ENCODE data around the gene TMEM86B. TPM values are rescaled to one million over a fixed set of nuclear protein-coding genes. Genes with fewer than 3 reads are reported as not detected.

TMEM86B gene
- total RNA-seq, 1 experiment from 2014 or later: 1.8 TPM

- no peak for DNase-seq (ENCODE audit: low read depth in 1 of 2, low spot score in 2 of 2)
- Histone ChIP-seq H3K9me3 (replicated peaks) (0 out of 2 replicates have a peak, but pooled peaks cover 2% of the 10 kb centered on the region), H3K27me3 (replicated peaks) (no peaks in the 10 kb centered on the region), H3K4me3 (no peak overlapping the region), H3K27ac (no peak overlapping the region), H3K36me3 (peaks cover 4% of the 10 kb centered on the region; the same call in 1 of the 2 replicates), H3K4me1 (replicated peaks) (peaks cover 6% of the 10 kb centered on the region)
Observed at GRCh38 chr19:55264531-55264930, 36.0 kb upstream of the TMEM86B start.

- Histone ChIP-seq H3K9me3 (replicated peaks) (0 out of 2 replicates have a peak, but pooled peaks cover 2% of the 10 kb centered on the region), H3K4me1 (replicated peaks) (peaks cover 13% of the 10 kb centered on the region), H3K36me3 (peaks cover 7% of the 10 kb centered on the region), H3K27me3 (replicated peaks) (no peaks in the 10 kb centered on the region), H3K4me3 (no peak overlapping the region), H3K27ac (no peak overlapping the region)
- no peak for DNase-seq (ENCODE audit: low read depth in 1 of 2, low spot score in 2 of 2)
Observed at GRCh38 chr19:55262359-55262758, 33.8 kb upstream of the TMEM86B start.

GRCh38 chr19:55261671-55262126, 33.1 kb upstream of the TMEM86B start:
- peaks cover 18% of the 10 kb centered on the region for H3K4me1 ChIP-seq (replicated peaks)
- H3K4me3 ChIP-seq: no peak overlapping the region
- H3K27ac ChIP-seq: no peak overlapping the region
- DNase-seq (ENCODE audit: low read depth in 1 of 2, low spot score in 2 of 2): no peak
- no peaks in the 10 kb centered on the region for H3K27me3 ChIP-seq (replicated peaks)
- peaks cover 12% of the 10 kb centered on the region for H3K36me3 ChIP-seq
- 0 out of 2 replicates have a peak, but pooled peaks cover under 1% of the 10 kb centered on the region for H3K9me3 ChIP-seq (replicated peaks)

GRCh38 chr19:55259540-55260210, 31.1 kb upstream of the TMEM86B start:
- Histone ChIP-seq H3K4me3 (peak overlapping the region; percentile 82), H3K27ac (peak overlapping the region; percentile 62), H3K9me3 (replicated peaks) (no peaks in the 10 kb centered on the region), H3K27me3 (replicated peaks) (no peaks in the 10 kb centered on the region), H3K36me3 (peaks cover 32% of the 10 kb centered on the region), H3K4me1 (replicated peaks) (peaks cover 18% of the 10 kb centered on the region)
- no peak for DNase-seq (ENCODE audit: low read depth in 1 of 2, low spot score in 2 of 2)

- peak within 1 kb of the TSS; percentile 62 for H3K27ac ChIP-seq
Observed at GRCh38 chr19:55258828-55259539, 30.4 kb upstream of the TMEM86B start, which contains the start of gene PPP6R1. Gene PPP6R1 (minus strand): TSS chr19:55259017. CDS start chr19:55247103, 11,914 bp downstream.

GRCh38 chr19:55258476-55258827, 29.9 kb upstream of the TMEM86B start:
- Histone ChIP-seq H3K4me1 (replicated peaks) (peaks cover 18% of the 10 kb centered on the region), H3K27me3 (replicated peaks) (no peaks in the 10 kb centered on the region), H3K4me3 (peak overlapping the region; percentile 82), H3K9me3 (replicated peaks) (no peaks in the 10 kb centered on the region), H3K27ac (peak overlapping the region; percentile 28; the same call in 1 of the 2 replicates), H3K36me3 (peaks cover 37% of the 10 kb centered on the region)
- no peak for DNase-seq (ENCODE audit: low read depth in 1 of 2, low spot score in 2 of 2)

More at GRCh38 chr19:55258828-55259539, 30.4 kb upstream of the TMEM86B start, which contains the start of gene PPP6R1:
- H3K4me3 ChIP-seq: peak within 1 kb of the TSS; percentile 82
- H3K36me3 ChIP-seq: peaks cover 34% of the 10 kb centered on the region
- no peaks in the 10 kb centered on the region for H3K9me3 ChIP-seq (replicated peaks)
- DNase-seq (ENCODE audit: low read depth in 1 of 2, low spot score in 2 of 2): peak; percentile 98 to 100
- H3K27me3 ChIP-seq (replicated peaks): no peaks in the 10 kb centered on the region
- H3K4me1 ChIP-seq (replicated peaks): peaks cover 18% of the 10 kb centered on the region

GRCh38 chr19:55257461-55258420, 29.2 kb upstream of the TMEM86B start:
- H3K4me3 ChIP-seq: peak overlapping the region; percentile 82
- H3K4me1 ChIP-seq (replicated peaks): peaks cover 18% of the 10 kb centered on the region
- H3K27me3 ChIP-seq (replicated peaks): no peaks in the 10 kb centered on the region
- DNase-seq (ENCODE audit: low read depth in 1 of 2, low spot score in 2 of 2): peak; percentile 28 to 41
- no peaks in the 10 kb centered on the region for H3K9me3 ChIP-seq (replicated peaks)
- H3K36me3 ChIP-seq: peaks cover 37% of the 10 kb centered on the region
- H3K27ac ChIP-seq: no peak overlapping the region

GRCh38 chr19:55256562-55257460, 28.2 kb upstream of the TMEM86B start:
- no peaks in the 10 kb centered on the region for H3K27me3 ChIP-seq (replicated peaks)
- H3K27ac ChIP-seq: no peak overlapping the region
- H3K9me3 ChIP-seq (replicated peaks): no peaks in the 10 kb centered on the region
- DNase-seq (ENCODE audit: low read depth in 1 of 2, low spot score in 2 of 2): no peak
- peaks cover 38% of the 10 kb centered on the region for H3K36me3 ChIP-seq
- peak overlapping the region; percentile 82 for H3K4me3 ChIP-seq
- H3K4me1 ChIP-seq (replicated peaks): peaks cover 18% of the 10 kb centered on the region

GRCh38 chr19:55255618-55256423, 27.3 kb upstream of the TMEM86B start:
- Histone ChIP-seq H3K27me3 (replicated peaks) (no peaks in the 10 kb centered on the region), H3K27ac (no peak overlapping the region), H3K36me3 (peaks cover 40% of the 10 kb centered on the region), H3K9me3 (replicated peaks) (no peaks in the 10 kb centered on the region), H3K4me1 (replicated peaks) (peaks cover 18% of the 10 kb centered on the region), H3K4me3 (no peak overlapping the region)
- DNase-seq (ENCODE audit: low read depth in 1 of 2, low spot score in 2 of 2): peak in 1 of 2 experiments; percentile 41

GRCh38 chr19:55254625-55254977, 26.0 kb upstream of the TMEM86B start:
- no peaks in the 10 kb centered on the region for H3K27me3 ChIP-seq (replicated peaks)
- no peak overlapping the region for H3K27ac ChIP-seq
- H3K36me3 ChIP-seq: peaks cover 42% of the 10 kb centered on the region
- H3K4me3 ChIP-seq: no peak overlapping the region
- H3K9me3 ChIP-seq (replicated peaks): no peaks in the 10 kb centered on the region
- peak in 1 of 2 experiments; percentile 38 for DNase-seq (ENCODE audit: low read depth in 1 of 2, low spot score in 2 of 2)
- peaks cover 13% of the 10 kb centered on the region for H3K4me1 ChIP-seq (replicated peaks)

- no peak for DNase-seq (ENCODE audit: low read depth in 1 of 2, low spot score in 2 of 2)
- Histone ChIP-seq H3K4me1 (replicated peaks) (peaks cover 11% of the 10 kb centered on the region; the same call in 1 of the 2 replicates), H3K36me3 (peaks cover 42% of the 10 kb centered on the region), H3K9me3 (replicated peaks) (no peaks in the 10 kb centered on the region), H3K27me3 (replicated peaks) (no peaks in the 10 kb centered on the region), H3K4me3 (no peak overlapping the region), H3K27ac (no peak overlapping the region)
Observed at GRCh38 chr19:55253842-55254624, 25.5 kb upstream of the TMEM86B start.
